GM18907 (cell line): ENCODE measurements around the gene ABCD2.
"Not testable (repeated sequence)": the region's sequence is repeated elsewhere in the genome, so short reads cannot be mapped to it uniquely, and the experiment has no call there.

Source experiments
- ATAC-seq: cut with Tn5 transposase; IDR thresholded peaks from one replicate; pipeline ENCODE4 v1.9.1; 2021; ENCODE audit warnings: mild to moderate bottlenecking, moderate library complexity; ENCODE audit not compliant: unreplicated experiment

ABCD2 gene

DNA sequence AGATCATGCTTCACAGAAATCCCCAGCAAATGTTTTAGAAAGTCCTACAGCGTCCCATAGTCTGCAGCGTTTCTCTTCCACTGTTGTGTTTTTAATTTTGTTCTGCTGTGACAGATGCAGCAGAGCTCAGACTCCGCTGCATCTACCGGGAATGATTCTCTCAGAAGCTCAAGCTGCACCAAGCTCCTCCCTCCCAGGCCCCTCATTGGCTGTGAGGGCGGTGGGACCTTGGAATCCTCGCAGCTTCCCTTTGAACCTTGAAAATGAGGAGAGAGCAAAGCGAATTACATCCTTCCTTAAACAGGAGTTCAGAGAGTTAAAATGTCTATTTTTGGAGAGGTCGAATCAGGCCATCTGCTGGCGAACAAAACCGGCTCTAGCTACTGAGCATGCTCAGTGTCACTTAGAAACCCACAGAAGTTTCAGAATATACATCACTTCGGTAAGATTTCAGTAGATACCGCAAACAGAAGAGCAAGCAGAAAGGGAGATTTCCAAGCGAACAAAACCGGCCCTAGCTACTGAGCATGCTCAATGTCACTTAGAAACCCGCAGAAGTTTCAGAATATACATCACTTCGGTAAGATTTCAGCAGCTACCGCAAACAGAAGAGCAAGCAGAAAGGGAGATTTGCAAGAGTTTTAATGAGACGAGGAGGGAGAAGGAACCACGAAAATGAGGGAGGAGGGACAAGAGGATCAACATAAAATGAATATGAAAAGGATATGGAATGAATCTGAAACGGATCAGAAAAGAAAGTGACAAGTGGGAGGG is at the start of gene ABCD2:
Gene ABCD2 (minus strand): TSS at position 144 of the 774 bp plus-strand sequence. CDS start 188 bp downstream, outside the sequence.
- ATAC-seq = peak; percentile 86

DNA sequence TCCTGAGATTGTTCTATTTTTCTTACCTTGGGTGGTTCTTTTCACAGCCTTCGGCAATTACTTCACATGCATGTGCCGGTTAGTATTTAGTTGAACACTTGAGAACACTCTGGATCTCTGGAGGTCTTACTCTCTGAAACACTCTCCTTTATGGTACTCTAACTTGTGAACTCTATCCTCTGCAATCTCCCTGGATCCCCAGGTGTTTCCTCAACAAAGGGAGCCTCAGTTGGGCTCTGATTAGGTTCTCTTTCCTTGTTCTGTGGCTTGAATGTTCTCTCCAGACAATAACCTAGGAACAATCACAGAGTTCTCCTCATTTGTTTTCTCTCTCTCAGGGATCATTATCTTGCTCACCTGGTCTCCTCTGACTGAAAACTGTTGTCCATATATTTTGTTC is 40.5 kb upstream of the ABCD2 start:
- ATAC-seq = no peak

- ATAC-seq = no peak
Measured at GRCh38 chr12:39647383-39647782, 27.8 kb upstream of the ABCD2 start.

DNA sequence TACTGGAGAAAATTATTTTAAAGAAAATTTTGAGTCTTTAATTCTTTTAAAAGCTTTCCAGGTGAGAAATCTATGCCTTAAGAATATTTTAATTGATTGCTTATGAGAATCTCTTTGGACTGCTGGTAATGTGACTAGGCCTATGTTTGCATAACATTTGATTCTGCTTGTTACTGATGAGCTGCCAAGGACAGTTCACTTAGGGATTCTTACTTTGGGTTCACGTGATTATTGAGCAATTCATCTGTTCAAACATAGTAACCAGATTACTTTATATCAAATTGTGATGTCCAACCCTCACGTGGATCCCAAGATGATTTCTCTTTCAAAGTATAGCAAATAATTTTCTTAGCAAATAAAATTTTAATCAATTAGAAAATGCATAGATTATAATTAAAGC is 27.4 kb upstream of the ABCD2 start:
- no peak for ATAC-seq

DNA sequence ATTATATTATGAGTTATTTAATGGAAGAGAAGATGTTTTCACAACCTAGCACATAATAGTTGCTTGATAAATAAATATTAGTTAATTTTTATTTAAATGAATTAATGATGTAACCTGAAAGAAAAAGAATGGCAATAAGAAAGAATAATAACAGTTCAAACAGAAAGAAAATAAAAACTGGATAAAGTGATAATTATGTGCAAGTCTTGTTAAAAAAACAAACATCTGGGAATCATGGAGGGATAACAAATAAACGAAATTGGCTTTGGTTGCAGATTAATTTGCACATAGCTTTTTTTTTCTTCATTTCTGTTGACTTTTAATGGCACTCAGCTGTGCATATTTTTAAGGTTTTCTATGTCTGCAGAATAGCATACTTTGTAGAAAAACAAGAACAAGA is 23.4 kb upstream of the ABCD2 start:
- ATAC-seq = no peak

GRCh38 chr12:39638840-39639239 is 19.2 kb upstream of the ABCD2 start:
- no peak for ATAC-seq

DNA sequence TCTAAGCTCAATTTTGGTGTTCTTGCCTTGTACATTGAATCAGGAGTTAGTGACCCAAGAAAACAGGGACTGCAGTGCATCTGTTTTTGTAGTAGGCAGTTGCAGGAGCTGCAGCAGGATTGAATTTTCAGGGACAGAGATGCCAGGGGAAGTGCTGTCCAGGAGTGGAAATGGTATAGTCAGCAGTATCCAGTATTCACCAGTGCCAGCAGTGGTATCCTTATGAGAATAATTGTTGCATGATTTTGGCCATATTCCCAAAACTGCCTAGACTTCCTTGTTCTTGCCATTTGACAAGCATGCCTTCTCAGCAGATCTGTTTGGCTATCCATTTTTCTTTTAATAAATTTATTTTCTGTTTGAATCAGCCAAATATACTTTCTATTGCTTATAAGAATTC is 18.6 kb upstream of the ABCD2 start:
- ATAC-seq = no peak

GRCh38 chr12:39632670-39633069 is 13.1 kb upstream of the ABCD2 start:
- no peak for ATAC-seq

DNA sequence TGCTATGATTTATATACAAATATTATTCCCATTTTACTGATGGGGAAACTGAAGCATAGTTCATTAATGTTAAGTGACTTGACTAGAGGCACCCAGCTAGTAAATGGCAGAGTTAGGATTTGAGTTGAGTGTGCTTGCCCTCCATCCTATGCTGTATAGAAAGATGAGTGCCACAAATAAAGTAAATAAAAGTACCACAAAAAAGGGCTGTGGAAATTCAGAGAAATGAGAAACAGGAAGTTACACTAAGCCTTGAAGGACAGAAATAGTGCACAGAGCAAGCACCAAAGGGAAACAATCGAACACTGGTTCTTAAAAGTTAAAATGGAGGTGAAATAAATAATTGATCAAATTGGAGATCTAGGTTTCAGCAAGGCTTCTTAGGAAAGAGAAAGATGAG is 9.2 kb upstream of the ABCD2 start:
- no peak for ATAC-seq

DNA sequence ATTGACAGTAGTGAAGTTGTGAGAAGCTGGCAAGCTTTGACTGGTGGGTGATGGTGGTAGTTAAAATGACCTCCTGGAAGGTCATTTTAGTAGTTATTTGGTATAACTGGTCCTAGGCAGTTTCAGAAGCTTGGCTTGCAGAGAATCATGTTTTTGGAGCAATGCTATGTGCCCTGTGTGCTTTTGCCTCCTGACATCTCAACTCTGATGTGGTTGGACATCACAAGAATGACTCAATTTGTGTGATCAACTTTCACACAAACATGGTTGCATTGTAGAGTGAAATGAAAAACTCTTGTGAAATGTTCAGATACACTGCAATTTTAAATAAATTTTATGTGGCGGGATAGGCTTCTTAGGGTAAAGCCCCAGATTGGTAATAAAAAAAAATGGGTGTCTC is 8.3 kb upstream of the ABCD2 start:
- no peak for ATAC-seq

GRCh38 chr12:39626033-39626814 is 6.6 kb upstream of the ABCD2 start:
- ATAC-seq = no peak

DNA sequence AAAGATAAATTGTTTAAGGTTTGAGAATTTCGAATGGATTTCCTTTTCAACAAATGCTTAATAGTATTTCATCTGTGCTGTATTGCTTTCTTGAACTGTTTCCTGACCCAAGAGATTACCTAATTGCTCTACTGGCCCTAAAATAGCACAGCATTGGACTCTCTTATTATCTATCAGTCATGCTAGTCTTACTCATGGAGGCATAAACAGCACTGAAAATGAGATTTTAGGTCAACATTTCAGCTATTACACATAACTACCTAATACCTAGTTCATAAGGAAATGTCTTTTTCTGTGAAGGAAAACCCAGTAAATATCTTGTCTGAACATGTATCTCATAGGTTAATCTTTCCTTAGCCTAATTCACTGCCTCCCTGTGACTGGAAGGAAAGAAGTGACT is 4.3 kb upstream of the ABCD2 start:
- ATAC-seq = no peak

DNA sequence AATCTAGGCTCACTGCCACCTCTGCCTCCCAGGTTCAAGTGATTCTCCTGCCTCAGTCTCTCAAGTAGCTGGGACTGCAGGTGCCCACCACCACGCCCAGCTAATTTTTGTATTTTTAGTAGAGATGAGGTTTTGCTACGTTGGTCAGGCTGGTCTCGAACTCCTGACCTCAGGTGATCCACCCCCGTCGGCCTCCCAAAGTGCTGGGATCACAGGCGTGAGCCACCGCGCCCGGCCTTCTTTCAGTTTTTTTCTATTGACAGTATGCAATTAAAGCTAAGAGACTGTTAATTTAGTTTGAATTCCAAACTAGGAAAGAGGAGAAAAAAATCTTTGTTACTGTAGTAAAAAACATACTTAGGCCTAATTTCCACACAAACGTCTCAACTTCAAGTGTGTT is 3.6 kb upstream of the ABCD2 start:
- not testable (repeated sequence) for ATAC-seq

- ATAC-seq = no peak
Measured at GRCh38 chr12:39622306-39622705, 2.7 kb upstream of the ABCD2 start.

- no peak for ATAC-seq
Measured at GRCh38 chr12:39621670-39622069, 2.1 kb upstream of the ABCD2 start.

DNA sequence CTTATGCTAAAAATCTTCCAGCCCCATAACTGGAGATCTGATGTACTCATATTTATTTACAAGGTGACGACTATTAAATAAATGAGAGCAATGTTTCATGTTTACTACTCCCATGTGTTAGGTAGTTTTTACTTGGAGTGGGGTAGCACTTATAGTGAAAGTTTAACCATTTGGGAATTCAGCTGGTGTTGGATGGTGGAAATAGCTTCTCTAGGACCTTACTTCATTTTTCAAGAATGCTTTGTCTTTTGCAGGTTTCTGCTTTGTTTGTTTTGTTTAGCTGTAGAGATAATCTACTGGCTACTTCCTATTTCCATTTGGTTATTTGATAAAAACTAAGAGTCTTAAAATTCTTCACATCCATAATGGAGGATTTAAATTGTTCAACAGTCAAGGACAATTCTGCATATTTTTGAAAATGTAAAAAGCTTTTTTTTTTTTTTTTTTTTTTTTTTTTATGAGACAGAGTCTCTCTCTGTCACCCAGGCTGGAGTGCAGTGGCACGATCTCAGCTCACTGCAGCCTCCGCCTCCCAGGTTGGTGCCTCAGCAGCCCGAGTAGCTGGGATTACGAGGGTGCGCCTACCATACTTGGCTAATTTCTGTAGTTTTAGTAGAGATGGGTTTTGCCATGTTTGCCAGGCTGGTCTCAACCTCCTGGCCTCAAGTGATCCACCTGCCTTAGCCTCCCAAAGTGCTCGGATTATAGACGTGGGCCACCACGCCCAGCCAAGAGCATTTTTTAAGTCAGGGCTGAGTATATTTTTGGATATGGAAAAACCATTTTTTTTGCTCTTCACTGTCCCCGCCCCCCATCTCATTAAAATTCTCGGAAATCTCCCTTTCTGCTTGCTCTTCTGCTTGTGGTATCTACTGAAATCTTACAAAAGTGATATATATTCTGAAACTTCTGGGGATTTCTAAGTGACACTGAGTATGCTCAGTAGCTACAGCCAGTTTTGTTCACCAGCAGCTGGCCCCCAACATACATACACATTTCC is 1.4 kb upstream of the ABCD2 start:
- ATAC-seq = peak; percentile 40

- ATAC-seq = peak; percentile 24
Measured at GRCh38 chr12:39619316-39619659, 315 bp downstream of the ABCD2 start.

GRCh38 chr12:39618701-39619100 is 902 bp downstream of the ABCD2 start:
- no peak for ATAC-seq

- peak; percentile 13 for ATAC-seq
Measured at GRCh38 chr12:39617887-39618286, 1.7 kb downstream of the ABCD2 start.

GRCh38 chr12:39616666-39617065 is 2.9 kb downstream of the ABCD2 start:
- no peak for ATAC-seq

DNA sequence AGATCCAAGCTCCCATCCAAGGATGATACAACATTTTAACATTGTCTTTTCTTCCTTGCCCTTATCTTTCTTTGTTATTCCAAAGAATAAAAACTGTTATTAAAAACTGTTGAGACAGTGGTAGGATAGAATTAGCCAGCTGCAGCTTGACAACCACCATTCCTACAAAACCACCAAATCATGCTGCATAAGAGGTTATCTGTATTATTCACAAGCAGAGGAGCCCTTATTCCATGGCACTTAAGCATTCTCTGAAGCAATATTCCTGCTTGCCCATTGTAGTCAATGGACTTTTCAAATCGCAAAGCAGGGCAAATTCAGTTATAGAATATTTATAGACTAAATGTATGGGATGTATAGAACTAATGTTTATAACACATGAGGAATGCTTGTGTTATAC is 3.4 kb downstream of the ABCD2 start:
- no peak for ATAC-seq
